Kidney capillary endothelial cell (primary cell): ENCODE measurements around the gene PHF3.

ENCODE experiments used
- DNase-seq: peaks from one replicate; pipeline ENCODE4 v3.0.0-alpha.2; 2018; ENCODE audit warnings: low spot score

The PHF3 gene

DNA sequence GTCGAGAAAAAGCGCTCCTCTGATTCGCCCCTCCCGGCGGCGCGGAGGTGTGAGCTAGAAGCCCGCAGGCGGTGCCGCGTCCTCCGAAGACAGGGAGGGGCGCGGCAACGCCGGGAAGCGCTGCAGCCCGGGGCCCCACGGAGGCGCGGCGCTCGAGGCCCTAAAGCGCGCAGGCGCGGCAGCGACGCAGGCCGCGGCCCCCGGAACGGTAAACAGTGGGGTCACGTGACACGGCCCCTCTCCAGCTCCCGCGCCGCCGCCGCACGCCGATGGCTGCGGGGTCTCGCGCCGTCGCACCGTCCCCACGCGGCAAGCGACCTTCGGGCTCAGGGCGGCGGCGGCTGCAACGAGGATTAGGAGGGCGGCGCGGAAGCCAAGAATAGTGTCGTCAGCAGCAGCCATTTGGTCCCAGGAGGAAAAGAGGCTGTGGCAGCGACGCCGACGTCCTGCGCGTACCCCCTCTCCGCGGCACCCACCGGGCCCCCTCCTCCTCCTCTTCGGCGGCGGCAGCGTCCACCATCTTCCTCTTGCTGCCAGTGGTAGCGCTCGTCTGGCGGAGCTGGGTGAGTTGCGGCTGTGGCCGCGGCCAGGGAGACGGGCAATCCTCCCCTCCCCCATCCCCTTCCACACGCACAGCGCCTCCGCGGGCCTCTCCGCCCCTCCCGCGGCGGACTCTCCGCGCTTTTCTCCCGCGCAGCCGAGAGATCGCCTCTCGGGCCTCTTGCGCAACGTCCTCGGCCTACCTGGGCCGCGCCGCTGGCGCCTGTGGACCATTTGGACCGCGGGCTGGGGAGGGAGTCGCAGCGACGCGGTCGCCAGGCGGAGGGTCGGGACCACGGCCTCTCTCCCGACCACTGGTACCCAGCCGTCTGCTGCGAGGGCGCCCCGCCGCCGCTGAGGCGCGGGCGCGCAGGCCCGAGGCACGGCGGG, at the start of gene PHF3:
Gene PHF3, plus strand, starts transcription at position 215 of the 930 bp plus-strand sequence. CDS start 10,750 bp downstream, outside the sequence.
- peak; percentile 79 for DNase-seq

- DNase-seq = no peak
Measured at GRCh38 chr6:63589952-63590411, 45.6 kb upstream of the PHF3 start.

DNA sequence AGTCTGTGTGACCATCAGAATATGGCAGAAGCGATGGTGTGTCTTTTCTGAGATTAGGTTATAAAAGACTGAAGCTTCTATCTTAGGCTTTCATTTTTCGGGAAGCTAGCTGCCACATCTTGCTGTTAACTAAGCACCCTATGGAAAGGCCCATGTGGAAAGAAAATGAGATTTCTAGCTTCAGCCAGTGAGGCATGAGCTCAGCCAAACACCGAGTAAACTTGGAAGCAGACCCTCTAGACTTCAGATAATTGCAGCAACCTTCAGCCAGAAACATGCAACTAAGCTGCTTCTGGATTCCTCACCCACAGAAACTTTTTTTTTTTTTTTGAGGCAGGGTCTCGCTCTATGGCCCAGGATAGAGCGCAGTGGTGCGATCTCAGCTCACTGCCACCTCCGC, 42.7 kb upstream of the PHF3 start:
- no peak for DNase-seq

DNA sequence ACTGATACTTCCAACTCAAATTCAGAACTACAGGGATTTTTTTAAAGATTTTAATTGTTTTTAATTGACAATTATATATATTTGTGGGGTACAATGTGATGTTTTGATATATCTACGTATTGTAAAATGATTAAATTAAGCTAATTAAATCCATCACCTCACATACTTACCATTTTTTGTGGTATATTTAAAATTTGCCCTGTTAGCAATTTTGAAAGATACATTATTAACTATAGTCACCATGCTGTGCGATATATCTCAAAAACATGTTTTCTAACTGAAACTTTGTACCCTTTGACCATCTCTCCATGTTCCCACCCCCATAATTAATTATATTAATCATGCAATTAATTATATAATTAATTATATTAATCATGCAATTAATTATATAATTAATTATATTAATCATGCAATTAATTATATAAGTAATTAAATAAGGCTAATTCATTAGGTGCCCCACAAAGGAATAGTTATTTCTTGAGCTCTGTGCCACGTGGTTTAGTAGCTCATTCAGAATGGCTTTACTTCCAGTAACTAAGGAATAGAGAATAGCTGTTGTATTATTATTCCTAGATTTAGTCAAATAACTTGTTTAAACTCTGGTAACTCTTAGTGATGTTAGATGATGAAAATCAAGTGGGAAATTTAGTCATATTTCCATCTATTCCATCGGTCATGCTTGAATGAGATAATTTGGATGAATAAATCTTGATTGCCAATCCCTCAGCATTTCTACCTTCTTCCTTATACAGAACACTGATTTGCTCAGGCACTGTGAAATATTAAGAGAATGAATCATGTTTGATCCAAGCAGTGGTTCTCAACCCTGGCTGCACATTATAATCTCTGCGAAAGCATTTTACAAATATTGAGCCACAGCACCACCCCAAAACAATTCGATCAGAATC, 38.2 kb upstream of the PHF3 start:
- DNase-seq = no peak

GRCh38 chr6:63598049-63599036, 37.3 kb upstream of the PHF3 start:
- peak; percentile 40 for DNase-seq

GRCh38 chr6:63599243-63599642, 36.4 kb upstream of the PHF3 start:
- no peak for DNase-seq

GRCh38 chr6:63600136-63600535, 35.5 kb upstream of the PHF3 start:
- DNase-seq = no peak

GRCh38 chr6:63609231-63609630, 26.4 kb upstream of the PHF3 start:
- no peak for DNase-seq

DNA sequence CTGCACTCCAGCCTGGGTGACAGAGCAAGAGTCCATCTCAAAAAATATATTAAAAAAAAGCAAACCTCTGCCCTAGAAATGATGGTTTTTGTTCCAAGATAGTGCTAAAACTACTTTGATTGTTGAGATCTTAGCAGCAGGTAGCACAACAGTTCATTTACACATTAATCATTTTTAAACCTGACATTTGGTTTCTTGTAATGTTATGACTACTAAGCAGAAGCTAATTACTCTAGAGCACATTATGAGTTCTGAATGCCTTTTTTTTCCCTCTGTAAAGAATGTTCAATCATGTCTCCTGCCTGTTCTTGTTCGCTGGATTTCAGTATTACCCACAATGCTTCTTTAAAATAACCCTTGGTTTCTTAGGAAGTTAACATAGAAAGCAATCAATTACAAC, 24.7 kb upstream of the PHF3 start:
- no peak for DNase-seq

DNA sequence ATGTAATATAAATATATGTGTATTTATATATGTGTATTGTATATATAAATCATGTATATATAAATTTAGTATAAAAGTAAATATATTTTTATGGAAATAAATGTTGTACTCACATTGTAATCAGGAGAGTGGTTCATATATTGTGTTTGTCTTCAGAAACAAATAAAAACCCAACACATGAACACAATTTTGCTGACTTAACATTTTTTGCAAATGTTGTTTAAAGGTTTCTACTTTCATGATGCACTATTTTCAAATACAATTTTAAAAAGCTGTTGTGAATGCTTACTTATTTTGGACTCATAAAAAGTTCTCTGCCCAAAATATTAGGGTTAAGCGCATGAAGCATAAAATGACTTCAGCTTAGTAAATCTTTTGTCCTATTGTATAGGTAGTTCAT, 24.0 kb upstream of the PHF3 start:
- DNase-seq = no peak

DNA sequence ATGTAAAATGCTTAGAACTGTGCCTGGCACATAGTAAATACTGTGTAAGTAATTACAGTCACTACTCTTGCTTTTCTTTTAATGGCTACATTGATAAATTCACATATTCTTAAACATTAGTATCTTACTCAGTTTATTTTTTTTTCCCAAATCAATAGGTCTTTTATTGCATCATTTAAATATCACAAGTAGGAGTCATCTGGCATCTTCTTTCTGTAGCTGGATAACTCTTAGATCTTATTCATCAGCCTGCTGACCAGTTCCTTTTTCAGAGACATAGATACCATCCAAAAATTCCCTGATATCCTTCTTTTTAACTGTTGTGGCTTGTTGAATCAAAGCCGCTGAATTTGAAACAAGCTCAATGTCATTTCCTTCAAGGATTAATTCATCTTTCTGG, 20.0 kb upstream of the PHF3 start:
- no peak for DNase-seq

- no peak for DNase-seq
Measured at GRCh38 chr6:63624091-63624490, 11.5 kb upstream of the PHF3 start.

- no peak for DNase-seq
Measured at GRCh38 chr6:63630466-63630865, 5.1 kb upstream of the PHF3 start.

- no peak for DNase-seq
Measured at GRCh38 chr6:63634630-63635029, 972 bp upstream of the PHF3 start.

- no peak for DNase-seq
Measured at GRCh38 chr6:63635215-63635587, 401 bp upstream of the PHF3 start.

DNA sequence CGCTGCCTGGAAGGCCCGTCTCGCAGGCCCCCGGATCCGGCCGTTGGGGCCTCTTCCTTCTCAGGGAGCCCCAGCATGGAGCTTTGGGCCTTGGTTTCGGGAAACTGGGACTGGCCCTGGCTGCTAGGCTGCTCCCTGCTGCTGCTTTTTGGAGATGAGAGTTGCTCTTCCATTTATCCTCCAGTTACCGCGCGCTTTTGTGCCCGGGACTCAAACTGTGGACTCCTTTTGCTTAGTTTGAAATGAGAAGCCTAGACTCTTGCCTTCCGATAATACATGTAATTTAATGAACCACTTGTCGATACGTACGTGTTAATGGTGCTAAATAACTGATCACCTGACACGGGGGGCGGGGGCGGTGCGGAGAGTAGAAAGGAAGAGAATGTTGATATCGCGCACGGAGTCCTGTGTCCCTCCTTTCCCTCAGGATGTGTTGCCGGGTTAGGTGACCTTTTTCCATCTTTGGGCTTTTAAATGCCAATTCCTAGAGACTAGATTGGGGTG, 968 bp downstream of the PHF3 start:
- DNase-seq = peak; percentile 33

GRCh38 chr6:63637865-63638445, 2.4 kb downstream of the PHF3 start:
- no peak for DNase-seq

DNA sequence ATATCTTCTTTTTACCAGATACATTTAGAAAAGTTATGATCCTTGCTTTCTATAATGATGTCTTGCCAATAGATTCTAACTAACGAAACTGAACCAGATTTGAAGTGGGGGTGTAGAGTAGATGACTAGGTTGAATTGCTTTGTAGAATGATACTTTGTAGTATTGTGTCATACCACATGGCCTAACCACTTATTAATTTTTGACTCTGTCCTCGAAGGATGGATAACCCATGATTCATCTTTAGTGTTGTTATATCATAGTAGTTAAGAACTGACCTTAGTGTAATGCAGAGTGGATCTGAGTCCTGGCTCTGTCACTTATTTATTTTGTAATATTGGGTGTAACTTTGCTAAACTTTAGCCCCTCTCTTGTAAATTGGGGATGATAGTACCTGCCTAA, 4.5 kb downstream of the PHF3 start:
- no peak for DNase-seq

DNA sequence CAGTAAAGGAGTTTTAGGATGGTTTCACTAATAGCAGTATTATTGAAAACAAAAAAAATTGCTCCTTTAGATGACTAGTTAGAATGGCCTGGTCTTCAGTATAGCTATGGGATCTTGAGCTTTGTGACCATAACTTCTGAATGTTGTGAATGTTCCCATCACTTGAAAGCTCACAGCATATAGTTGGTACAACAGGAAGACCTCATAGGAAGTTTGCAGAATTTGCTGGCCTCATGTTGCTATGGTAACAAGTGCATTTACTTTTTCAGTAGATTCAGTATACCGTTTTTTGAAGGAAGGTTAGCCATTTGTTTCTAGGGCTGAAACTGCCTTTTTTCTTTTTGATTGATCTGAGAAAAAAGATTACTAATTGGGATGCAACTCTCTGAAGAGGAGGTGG, 8.3 kb downstream of the PHF3 start:
- DNase-seq = peak; percentile 16

GRCh38 chr6:63644668-63645326, 9.2 kb downstream of the PHF3 start:
- DNase-seq = no peak
